Endothelial cell of umbilical vein (primary cell): ENCODE measurements around the gene HBA2. TPM values are rescaled to one million over a fixed set of nuclear protein-coding genes. Genes with fewer than 3 reads are reported as not detected.

Experiments used
- BruUV-seq: library from RNA; stranded (reverse); fragments of 400-500 nt; replicated peaks from 2 replicates; lab custom pipeline; 2021; lab: Mats Ljungman, UMichigan
- CTCF ChIA-PET: fragments of 300-600, 350-600 bp; sonication (Branson Sonifier 250); formaldehyde crosslinking; loops from one replicate; lab custom pipeline; 2021; ENCODE audit warnings: antibody characterized with exemption, inconsistent platforms; lab: Charles Lee
- POLR2A ChIA-PET: fragments of 300-600, 350-600 bp; sonication (Branson Sonifier 250); formaldehyde crosslinking; loops from one replicate; lab custom pipeline; 2021; ENCODE audit warnings: antibody characterized with exemption, inconsistent platforms; lab: Charles Lee
- DNase-seq: peaks from one replicate; pipeline ENCODE4 v3.0.0-alpha.2; 2011; ENCODE audit warnings: low read depth, low spot score
- FAIRE-seq: peaks from 2 replicates; lab custom pipeline; 2011; peaks lifted over from hg19 to GRCh38; lab: Jason Lieb, UNC
- H2AFZ ChIP-seq: 2 replicates; pipeline ENCODE4 v1.6.0; 2012; ENCODE audit warnings: low read depth, low read length, control low read depth, inconsistent platforms
- H3K27ac ChIP-seq: 2 replicates; pipeline ENCODE4 v1.5.1; 2011; ENCODE audit warnings: low read depth, mild to moderate bottlenecking, control low read depth, low read length, moderate library complexity; ENCODE audit not compliant: insufficient read depth
- H3K27me3 ChIP-seq, 2 experiments: 2 replicates each; pipeline versions ENCODE4 v1.6.0 to v1.6.1; 2011; ENCODE audit warnings: low read length in 2 of 2, mixed read lengths in 1 of 2; ENCODE audit not compliant: control insufficient read depth in 2 of 2, insufficient read depth in 2 of 2
- H3K36me3 ChIP-seq, 2 experiments: 2 replicates in 1 of 2; 3 replicates in 1 of 2; pipeline ENCODE4 v1.5.1; 2011; ENCODE audit warnings: low read length in 2 of 2, mild to moderate bottlenecking in 1 of 2, moderate library complexity in 1 of 2; ENCODE audit not compliant: control insufficient read depth in 2 of 2, insufficient read depth in 2 of 2; ENCODE audit errors: extremely low read depth in 1 of 2
- H3K4me1 ChIP-seq: 3 replicates; pipeline ENCODE4 v1.5.1; 2011; ENCODE audit warnings: mild to moderate bottlenecking, low read length; ENCODE audit not compliant: control insufficient read depth, insufficient read depth; ENCODE audit errors: extremely low read depth
- H3K4me2 ChIP-seq: 2 replicates; pipeline ENCODE4 v1.6.1; 2011; ENCODE audit warnings: low read length, control low read depth, mixed read lengths; ENCODE audit not compliant: insufficient read depth
- H3K4me3 ChIP-seq, 3 experiments: fragments of 200-600 bp in 1 of 3; sonication (generic), shearing (Covaris generic) in 1 of 3; replicated peaks in 1 of 3; 2 replicates each; pipeline ENCODE4 v1.5.1; 2011 to 2016; ENCODE audit warnings: control low read depth in 3 of 3, low read length in 3 of 3, mild to moderate bottlenecking in 2 of 3, inconsistent platforms in 1 of 3, low read depth in 1 of 3, moderate library complexity in 1 of 3; ENCODE audit not compliant: insufficient read depth in 1 of 3
- H3K79me2 ChIP-seq: 2 replicates; pipeline ENCODE4 v1.6.0; 2012; ENCODE audit warnings: low read length, inconsistent platforms; ENCODE audit not compliant: control insufficient read depth, insufficient read depth
- H3K9ac ChIP-seq: replicated peaks from 2 replicates; pipeline ENCODE3; 2011; ENCODE audit warnings: low read length, control low read depth; ENCODE audit not compliant: insufficient read depth; ENCODE audit errors: extremely low read depth
- H3K9me1 ChIP-seq: replicated peaks from 3 replicates; pipeline ENCODE4 v1.6.0; 2011; ENCODE audit warnings: mild to moderate bottlenecking, low read length; ENCODE audit not compliant: control insufficient read depth, insufficient read depth; ENCODE audit errors: extremely low read depth
- H3K9me3 ChIP-seq: replicated peaks from 2 replicates; pipeline ENCODE4 v1.5.1; 2012; ENCODE audit warnings: low read length, inconsistent platforms; ENCODE audit not compliant: control insufficient read depth, insufficient read depth
- H4K20me1 ChIP-seq: replicated peaks from 2 replicates; pipeline ENCODE3; 2011; ENCODE audit warnings: mild to moderate bottlenecking, low read length; ENCODE audit not compliant: control insufficient read depth, insufficient read depth; ENCODE audit errors: extremely low read depth
- CTCF ChIP-seq, 2 donors: IDR thresholded peaks; 1 replicate in 1 of 2; 2 replicates in 1 of 2; pipeline ENCODE4 v1.5.1; 2011; ENCODE audit warnings: low read length in 2 of 2, mild to moderate bottlenecking in 2 of 2, moderate library complexity in 2 of 2, control low read depth in 1 of 2, inconsistent platforms in 1 of 2, low read depth in 1 of 2; ENCODE audit not compliant: insufficient read depth in 1 of 2; ENCODE audit errors: extremely low read depth in 1 of 2
- EZH2 ChIP-seq: IDR thresholded peaks from 2 replicates; pipeline ENCODE4 v1.6.1; 2012; ENCODE audit warnings: borderline replicate concordance, low read depth, mild to moderate bottlenecking, moderate library complexity, low read length, inconsistent platforms; ENCODE audit not compliant: severe bottlenecking
- FOS ChIP-seq: IDR thresholded peaks from 2 replicates; pipeline ENCODE4 v1.6.1; 2011; ENCODE audit warnings: mild to moderate bottlenecking, low read length, moderate library complexity, borderline replicate concordance; ENCODE audit not compliant: insufficient read depth
- GATA2 ChIP-seq: IDR thresholded peaks from 2 replicates; pipeline ENCODE4 v1.7.0; 2011; ENCODE audit warnings: low read depth, mild to moderate bottlenecking, moderate library complexity, mixed read lengths, low read length; ENCODE audit not compliant: insufficient read length, insufficient read depth
- JUN ChIP-seq: IDR thresholded peaks from 2 replicates; pipeline ENCODE4 v1.6.1; 2011; ENCODE audit warnings: borderline replicate concordance, low read depth; ENCODE audit not compliant: insufficient read length, insufficient read depth
- MAX ChIP-seq: IDR thresholded peaks from 2 replicates; pipeline ENCODE4 v1.6.1; 2011; ENCODE audit not compliant: insufficient read depth, insufficient read length
- MYC ChIP-seq: IDR thresholded peaks from one replicate; pipeline ENCODE4 v1.6.1; 2011; ENCODE audit warnings: mild to moderate bottlenecking, low read depth, low read length
- POLR2A ChIP-seq: IDR thresholded peaks from 2 replicates; pipeline ENCODE4 v1.6.1; 2012; ENCODE audit warnings: low read depth, mild to moderate bottlenecking, control low read depth, low read length
- POLR2AphosphoS5 ChIP-seq: IDR thresholded peaks from 2 replicates; pipeline ENCODE4 v1.6.1; 2012; ENCODE audit warnings: low read depth, mild to moderate bottlenecking, control low read depth, low read length, moderate library complexity; ENCODE audit not compliant: insufficient read depth
- dilution Hi-C: fragments of 300-500 bp; cut with MboI; formaldehyde crosslinking; loops from one replicate; pipeline ENCODE4 v1.15.0; 2019; ENCODE audit warnings: low sequenced_read_pairs; ENCODE audit not compliant: extremely low pct_ligation_motif_present
- intact Hi-C: fragments of 100-400 bp; cut with micrococcal nuclease; formaldehyde crosslinking; loops from one replicate; pipeline ENCODE4 v1.10.0; 2022
- polyA plus RNA-seq, 4 experiments: library from polyadenylated mRNA; depleted of rRNA in 3 of 4; stranded (reverse) in 3 of 4; unstranded in 1 of 4; fragments of >200 nt; gene quantifications; 2 replicates each; pipeline versions ENCODE4 v1.2.1 to v1.2.3, GENCODE V29; 2011 to 2012; ENCODE audit warnings: missing spikeins in 1 of 4
- total RNA-seq: library from RNA; stranded (reverse); gene quantifications from 2 replicates; pipeline ENCODE4 v1.2.3, GENCODE V29; 2021

The HBA2 gene
- total and polyA plus RNA-seq, 2 donors (not counting 3 experiments of a cell fraction or from before 2014, with no cell fraction given) = not detected

- TF ChIP-seq JUN = no peak
- TF ChIP-seq EZH2 = no peak
- TF ChIP-seq GATA2 = no peak
- TF ChIP-seq MYC = no peak
- no peak for TF ChIP-seq CTCF (IDR thresholded peaks at IDR 0.05; ENCODE audit: extremely low read depth in 1 of 2, insufficient read depth in 1 of 2, low read depth in 1 of 2, low read length in 2 of 2)
- no peak for TF ChIP-seq FOS
- TF ChIP-seq POLR2AphosphoS5 = no peak
- no peak for TF ChIP-seq POLR2A
- no peak for TF ChIP-seq MAX
- Histone ChIP-seq H3K9me3 (no peaks in the 10 kb centered on the region), H3K9me1 (no peaks in the 10 kb centered on the region), H3K4me2 (no peak overlapping the region), H3K27ac (no peak overlapping the region), H3K27me3 (no peaks in the 10 kb centered on the region), H3K4me1 (no peaks in the 10 kb centered on the region), H2AFZ (no peak overlapping the region), H3K4me3 (no peak overlapping the region), H4K20me1 (no peaks in the 10 kb centered on the region), H3K36me3 (no peaks in the 10 kb centered on the region), H3K9ac (no peak overlapping the region), H3K79me2 (peaks cover 4% of the 10 kb centered on the region)
- intact Hi-C loops = no loop called here
- CTCF ChIA-PET = interaction anchor here (1.8 kb wide), 1 partner anchor 35 kb away, joined by 7 read pairs; no protein-coding TSS in a partner anchor
- DNase-seq (no peak), FAIRE-seq (no peak)
- no TSS peak for BruUV-seq
- POLR2A ChIA-PET = no interaction called here
- dilution Hi-C loops = no loop called here
Observed at GRCh38 chr16:142405-142967, 30.2 kb upstream of the HBA2 start.
